ENCODE data around the gene ACVR2B.

ACVR2B gene

GRCh38 chr3:38480930-38481329 lies 27.2 kb downstream of the ACVR2B start:
- H3K4me3 ChIP-seq (ENCODE audit: low read depth, low read length): no peak overlapping the region
- no peak for TF ChIP-seq CTCF (IDR thresholded peaks at IDR 0.05; ENCODE audit: borderline replicate concordance, insufficient read depth, low read depth, low read length)

- TF ChIP-seq CTCF (IDR thresholded peaks at IDR 0.05; ENCODE audit: borderline replicate concordance, insufficient read depth, low read depth, low read length): no peak
- H3K4me3 ChIP-seq (ENCODE audit: low read depth, low read length): no peak overlapping the region
These were observed 29.3 kb downstream of the ACVR2B start for GRCh38 chr3:38482951-38483350.

- no peak overlapping the region for H3K4me3 ChIP-seq (ENCODE audit: low read depth, low read length)
- no peak for TF ChIP-seq CTCF (IDR thresholded peaks at IDR 0.05; ENCODE audit: borderline replicate concordance, insufficient read depth, low read depth, low read length)
These were observed 33.6 kb downstream of the ACVR2B start for GRCh38 chr3:38487323-38487722.

- no peak for TF ChIP-seq CTCF (IDR thresholded peaks at IDR 0.05; ENCODE audit: borderline replicate concordance, insufficient read depth, low read depth, low read length)
- no peak overlapping the region for H3K4me3 ChIP-seq (ENCODE audit: low read depth, low read length)
These were observed 35.3 kb downstream of the ACVR2B start for GRCh38 chr3:38488949-38489348.

- no peak for TF ChIP-seq CTCF (IDR thresholded peaks at IDR 0.05; ENCODE audit: borderline replicate concordance, insufficient read depth, low read depth, low read length)
- no peak overlapping the region for H3K4me3 ChIP-seq (ENCODE audit: low read depth, low read length)
These were observed 36.1 kb downstream of the ACVR2B start for GRCh38 chr3:38489766-38490165.

GRCh38 chr3:38490281-38491030 lies 36.8 kb downstream of the ACVR2B start:
- TF ChIP-seq CTCF (IDR thresholded peaks at IDR 0.05; ENCODE audit: borderline replicate concordance, insufficient read depth, low read depth, low read length): no peak

GRCh38 chr3:38491215-38491614 lies 37.5 kb downstream of the ACVR2B start:
- no peak for TF ChIP-seq CTCF (IDR thresholded peaks at IDR 0.05; ENCODE audit: borderline replicate concordance, insufficient read depth, low read depth, low read length)
- H3K4me3 ChIP-seq (ENCODE audit: low read depth, low read length): no peak overlapping the region

More at GRCh38 chr3:38490281-38491030, 36.8 kb downstream of the ACVR2B start:
- no peak overlapping the region for H3K4me3 ChIP-seq (ENCODE audit: low read depth, low read length)

Measured in GM12875 (cell line).